Measurements from ENCODE around the gene CACNB1. TPM values are rescaled to one million over a fixed set of nuclear protein-coding genes. Genes with fewer than 3 reads are reported as not detected.

Gene CACNB1
- total and polyA plus RNA-seq, 2 of the 4 experiments (the other 2 are of a cell fraction) = 2.5 to 8.6 TPM

DNA sequence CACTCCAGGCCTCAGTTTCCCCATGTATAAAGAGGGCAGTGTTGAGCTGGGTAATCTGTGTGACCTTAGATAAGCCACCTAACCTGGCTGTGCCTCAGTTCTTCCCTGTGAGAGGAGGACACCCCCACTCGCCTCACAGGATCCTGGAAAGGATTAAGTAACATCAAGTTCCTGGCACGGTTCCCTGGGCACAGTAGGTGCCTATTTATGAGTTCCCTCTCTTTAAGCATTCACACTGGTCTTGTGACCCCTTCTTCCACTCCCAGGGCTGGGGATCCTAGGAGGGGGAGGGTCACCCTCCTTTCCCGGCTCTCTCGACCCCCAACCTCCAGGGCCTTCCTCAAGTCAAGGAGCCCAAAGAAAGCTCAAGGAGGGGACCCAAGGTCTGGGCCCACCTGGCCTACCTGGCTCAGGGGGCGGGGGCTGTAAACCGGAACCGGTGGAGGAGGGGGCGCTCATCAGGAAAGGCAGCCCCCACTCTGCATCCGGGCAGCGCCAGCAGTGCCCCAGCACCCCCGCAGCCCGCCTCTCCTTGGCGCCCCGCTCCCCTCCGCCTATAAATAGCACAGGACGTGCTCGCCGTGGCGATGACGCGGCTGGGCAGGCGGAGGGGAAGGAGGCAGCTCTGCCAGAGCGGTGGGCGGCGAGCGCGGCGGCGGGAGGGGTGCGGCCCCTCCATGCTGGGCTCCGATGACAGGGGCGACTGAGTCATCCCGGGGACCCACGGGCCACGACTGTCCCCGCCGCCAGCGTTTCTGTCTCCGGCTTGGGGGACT lies 12.0 kb upstream of the CACNB1 start (continued):
- no peak for TF ChIP-seq MXI1 (IDR thresholded peaks at IDR 0.05; ENCODE audit: borderline replicate concordance, low read depth, low read length)
- TF ChIP-seq RCOR1 (IDR thresholded peaks at IDR 0.05; ENCODE audit: insufficient replicate concordance, low read length) = no peak
- TF ChIP-seq RAD21 (IDR thresholded peaks at IDR 0.05; ENCODE audit: low read length) = no peak

DNA sequence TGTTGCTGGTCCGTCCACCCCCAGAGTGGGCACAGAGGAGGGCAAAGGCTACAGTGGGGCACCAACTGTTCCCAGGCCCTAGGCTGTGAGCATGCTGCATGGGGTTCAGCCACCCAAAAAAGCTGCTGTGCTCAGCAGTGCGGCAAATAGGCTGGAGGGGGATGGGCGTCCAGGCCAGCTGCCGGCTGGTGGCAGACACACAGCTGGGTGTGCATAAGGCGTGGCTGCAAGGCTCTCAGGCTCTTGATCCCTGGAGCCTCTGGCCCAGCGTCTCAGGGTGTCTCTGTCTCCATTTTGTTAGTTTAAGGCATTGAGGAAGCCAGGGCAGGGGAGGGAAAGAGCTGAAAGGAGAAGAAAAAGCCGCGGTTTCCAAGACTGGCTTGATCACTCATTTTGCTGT lies 11.4 kb upstream of the CACNB1 start:
- Histone ChIP-seq H3K14ac (replicated peaks; ENCODE audit: low read depth, low read length) (peak overlapping the region; percentile 91), H3K27ac (ENCODE audit: insufficient read depth, low read length) (no peak overlapping the region), H4K20me1 (ENCODE audit: insufficient read depth, low read length) (peaks cover 6% of the 10 kb centered on the region), H2AFZ (replicated peaks; ENCODE audit: low read length, poor library complexity) (peak overlapping the region; percentile 97), H3K18ac (ENCODE audit: low read depth, low read length) (peak overlapping the region; percentile 19; the same call in 1 of the 2 replicates), H2BK20ac (ENCODE audit: low read depth, low read length) (no peak overlapping the region; the same call in 1 of the 2 replicates), H2BK120ac (ENCODE audit: low read depth, low read length) (peak overlapping the region; percentile 86; the same call in 1 of the 2 replicates), H3K9me3 (ENCODE audit: control insufficient read depth, insufficient read depth, low read length) (no peaks in the 10 kb centered on the region), H3K9ac (ENCODE audit: low read depth, low read length) (no peak overlapping the region), H4K91ac (ENCODE audit: insufficient read depth, low read depth, low read length) (no peak overlapping the region; the same call in 1 of the 2 replicates), H3K4me1 (ENCODE audit: control insufficient read depth, insufficient read depth, low read length) (peaks cover 16% of the 10 kb centered on the region), H3K79me1 (ENCODE audit: low read depth in 1 of 2, low read length in 2 of 2) (peaks cover 0 to 4% of the 10 kb centered on the region in 2 experiments; a peak in 2 of 4 replicates), H3K4me3 (ENCODE audit: insufficient read depth, low read depth, low read length) (no peak overlapping the region), H4K5ac (ENCODE audit: low read depth, low read length) (peak overlapping the region; percentile 51; the same call in 1 of the 2 replicates), H3K56ac (ENCODE audit: extremely low read depth, insufficient read depth, low read length) (0 out of 2 replicates have a peak overlapping the region, but pooled peaks have one; percentile 5), H3K9me1 (ENCODE audit: insufficient read depth, low read length) (peaks cover 12% of the 10 kb centered on the region), H2BK5ac (ENCODE audit: low read depth, low read length, poor library complexity, severe bottlenecking) (no peak overlapping the region), H4K8ac (ENCODE audit: low read depth in 2 of 2, low read length in 2 of 2) (peak overlapping the region; percentile 68 to 73; a peak in 2 of 4 replicates), H3K36me3 (ENCODE audit: control insufficient read depth, insufficient read depth, low read length) (peaks cover 13% of the 10 kb centered on the region), H3K4me2 (ENCODE audit: low read depth, low read length) (peak overlapping the region; percentile 63; the same call in 1 of the 2 replicates), H3K23ac (ENCODE audit: low read depth, low read length) (peak overlapping the region; percentile 10; the same call in 1 of the 2 replicates), H2BK15ac (ENCODE audit: low read depth, low read length) (peak overlapping the region; percentile 88; the same call in 1 of the 3 replicates), H2AK9ac (replicated peaks; ENCODE audit: low read depth, low read length, poor library complexity) (peak overlapping the region; percentile 97), H2AK5ac (ENCODE audit: low read depth, low read length) (peak overlapping the region; percentile 88), H3K27me3 (ENCODE audit: control insufficient read depth, insufficient read depth, low read length) (peaks cover under 1% of the 10 kb centered on the region; the same call in 1 of the 2 replicates), H3K4ac (ENCODE audit: low read depth, low read length) (peak overlapping the region; percentile 86)
- 24% methylated on average over 5 of the region's 8 CpGs; no CpG with 5 or more reads in 1 of the 2 experiments for WGBS, 2 experiments (ENCODE audit: extremely low coverage in 2 of 2, insufficient read length in 1 of 2)
- POLR2A ChIA-PET (ENCODE audit: unreplicated experiment) = no interaction called here
- dilution Hi-C loops (cut with HindIII; ENCODE audit: low sequenced_read_pairs, unreplicated experiment) = no loop called here
- in situ Hi-C loops (cut with MboI; ENCODE audit: low sequenced_read_pairs) = no loop called here
- ATAC-seq (ENCODE audit: low read depth) = no peak
- no TSS peak for BruUV-seq (replicated peaks)
- DNase-seq = no peak
- TF ChIP-seq, protein P1, sequence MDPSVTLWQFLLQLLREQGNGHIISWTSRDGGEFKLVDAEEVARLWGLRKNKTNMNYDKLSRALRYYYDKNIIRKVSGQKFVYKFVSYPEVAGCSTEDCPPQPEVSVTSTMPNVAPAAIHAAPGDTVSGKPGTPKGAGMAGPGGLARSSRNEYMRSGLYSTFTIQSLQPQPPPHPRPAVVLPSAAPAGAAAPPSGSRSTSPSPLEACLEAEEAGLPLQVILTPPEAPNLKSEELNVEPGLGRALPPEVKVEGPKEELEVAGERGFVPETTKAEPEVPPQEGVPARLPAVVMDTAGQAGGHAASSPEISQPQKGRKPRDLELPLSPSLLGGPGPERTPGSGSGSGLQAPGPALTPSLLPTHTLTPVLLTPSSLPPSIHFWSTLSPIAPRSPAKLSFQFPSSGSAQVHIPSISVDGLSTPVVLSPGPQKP (IDR thresholded peaks at IDR 0.05; ENCODE audit: borderline replicate concordance, low read depth, low read length) = no peak
- TF ChIP-seq NFE2L2 (IDR thresholded peaks at IDR 0.05; ENCODE audit: low read depth, low read length) (no peak), CEBPB (IDR thresholded peaks at IDR 0.05; ENCODE audit: low read depth, low read length) (no peak)
- intact Hi-C loops (cut with micrococcal nuclease) = no loop called here
- CTCF ChIA-PET = interaction anchor here (0.6 to 0.9 kb wide), 2 partner anchors 23 to 41 kb away, joined by 3 to 4 read pairs; no protein-coding TSS in a partner anchor

All from IMR-90 (cell line).